ENCODE results near the gene RHBDL2.
"Not testable (repeated sequence)": the region's sequence is repeated elsewhere in the genome, so short reads cannot be mapped to it uniquely, and the experiment has no call there.

The RHBDL2 gene, protein sequence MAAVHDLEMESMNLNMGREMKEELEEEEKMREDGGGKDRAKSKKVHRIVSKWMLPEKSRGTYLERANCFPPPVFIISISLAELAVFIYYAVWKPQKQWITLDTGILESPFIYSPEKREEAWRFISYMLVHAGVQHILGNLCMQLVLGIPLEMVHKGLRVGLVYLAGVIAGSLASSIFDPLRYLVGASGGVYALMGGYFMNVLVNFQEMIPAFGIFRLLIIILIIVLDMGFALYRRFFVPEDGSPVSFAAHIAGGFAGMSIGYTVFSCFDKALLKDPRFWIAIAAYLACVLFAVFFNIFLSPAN

DNA sequence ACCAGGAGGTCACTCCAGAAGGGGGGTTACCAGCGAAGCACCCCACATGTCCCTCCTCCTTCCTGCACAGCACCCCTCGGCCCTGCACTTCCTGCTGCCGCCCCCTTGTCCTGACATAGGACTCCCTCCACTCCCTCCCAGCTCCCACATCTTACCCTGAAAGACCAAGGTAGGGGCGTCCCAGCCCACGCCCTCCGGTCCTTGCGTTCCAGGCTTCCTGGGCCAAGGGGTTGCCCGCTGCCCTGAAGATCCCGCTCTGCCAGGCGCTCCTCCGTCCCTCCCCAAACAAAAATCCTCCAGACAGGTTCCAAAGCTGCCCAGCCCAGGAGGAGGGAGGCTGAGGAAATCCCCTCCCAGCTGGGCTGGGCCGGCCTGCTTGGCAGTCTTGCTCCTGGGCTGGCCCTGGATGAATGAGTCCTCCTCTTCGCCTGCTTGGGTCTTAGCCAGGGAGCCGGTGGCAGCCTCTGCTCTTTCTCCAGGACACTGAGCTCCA, at the start of gene RHBDL2:
Gene RHBDL2 (minus strand): TSS at position 304 of the 493 bp plus-strand sequence. CDS start 22,618 bp downstream, outside the sequence.
- no peak for DNase-seq

DNA sequence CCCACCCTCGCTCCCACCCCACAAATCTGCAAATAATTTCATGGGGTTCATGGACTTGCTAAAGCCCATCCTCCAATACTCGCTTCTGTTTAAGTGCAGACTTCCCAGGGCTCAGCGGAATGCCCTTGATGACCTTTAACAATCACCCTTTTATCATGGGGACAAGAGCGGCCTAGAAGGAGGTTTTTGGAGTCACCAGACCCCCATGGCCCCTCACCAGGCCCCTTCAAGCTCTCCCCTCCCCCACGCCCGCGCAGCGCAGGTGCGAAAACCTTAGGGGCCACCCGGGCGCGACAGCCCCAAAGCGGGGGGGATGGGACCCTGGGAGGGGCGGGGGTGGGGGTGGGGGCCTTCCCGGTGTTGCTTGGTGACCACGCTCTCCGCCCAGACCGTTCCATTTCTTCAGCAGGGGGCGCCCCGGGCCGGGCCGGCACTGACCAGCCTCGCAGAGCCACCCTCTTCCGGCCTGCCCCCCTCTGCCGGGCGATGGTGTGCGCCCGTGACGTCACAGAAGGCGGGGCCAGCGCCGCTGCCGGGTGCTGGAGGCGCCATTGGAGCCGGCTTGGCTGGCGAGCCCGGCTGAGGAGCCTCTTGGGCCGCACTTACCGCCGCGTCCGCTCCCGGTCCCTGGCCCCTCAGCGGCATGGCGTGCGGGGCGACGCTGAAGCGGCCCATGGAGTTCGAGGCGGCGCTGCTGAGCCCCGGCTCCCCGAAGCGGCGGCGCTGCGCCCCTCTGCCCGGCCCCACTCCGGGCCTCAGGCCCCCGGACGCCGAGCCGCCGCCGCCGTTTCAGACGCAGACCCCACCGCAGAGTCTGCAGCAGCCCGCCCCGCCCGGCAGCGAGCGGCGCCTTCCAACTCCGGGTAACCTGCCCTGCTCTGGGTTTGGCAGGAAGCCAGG, 49.4 kb upstream of the RHBDL2 start, which contains the start of gene AKIRIN1:
Gene AKIRIN1 (plus strand): TSS at position 539 of the 900 bp plus-strand sequence. CDS start 105 bp downstream, at position 644.
- peak; percentile 75 for DNase-seq

DNA sequence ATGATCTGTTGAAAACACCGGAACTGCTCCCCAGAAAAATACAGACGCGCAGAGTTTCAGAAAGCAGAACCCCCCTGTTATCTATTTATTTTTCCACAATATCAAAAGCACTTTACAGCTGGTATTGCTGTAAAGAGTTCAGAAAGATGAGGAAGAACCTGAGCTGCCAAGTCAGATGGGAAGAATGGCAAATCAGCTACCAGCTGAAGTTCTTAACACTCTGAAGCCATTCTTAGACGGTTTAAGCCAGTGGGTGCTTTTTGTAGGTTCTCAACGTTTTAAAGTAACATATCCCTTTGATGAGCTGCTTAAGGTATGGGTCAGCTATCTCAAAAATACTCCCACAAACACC, 48.7 kb upstream of the RHBDL2 start:
- no peak for DNase-seq

DNA sequence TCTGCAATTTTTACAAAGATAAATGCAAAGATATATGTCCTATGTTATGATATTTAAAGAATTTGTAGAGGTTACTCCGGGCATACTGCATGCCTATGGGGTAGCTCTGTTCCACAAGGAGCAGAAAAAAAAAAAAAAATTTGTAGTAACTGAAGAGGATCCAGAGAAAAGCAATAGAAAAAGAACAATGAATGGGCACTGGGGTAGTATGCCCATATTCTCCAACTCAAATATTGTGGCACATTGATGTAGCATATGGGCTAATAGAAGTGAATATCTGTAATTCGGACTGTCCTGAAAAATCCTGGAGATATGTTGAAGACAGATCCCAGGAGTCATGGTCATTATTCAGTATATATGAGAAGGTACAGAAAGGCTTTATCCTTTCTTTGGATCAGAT, 48.3 kb upstream of the RHBDL2 start:
- no peak for DNase-seq

DNA sequence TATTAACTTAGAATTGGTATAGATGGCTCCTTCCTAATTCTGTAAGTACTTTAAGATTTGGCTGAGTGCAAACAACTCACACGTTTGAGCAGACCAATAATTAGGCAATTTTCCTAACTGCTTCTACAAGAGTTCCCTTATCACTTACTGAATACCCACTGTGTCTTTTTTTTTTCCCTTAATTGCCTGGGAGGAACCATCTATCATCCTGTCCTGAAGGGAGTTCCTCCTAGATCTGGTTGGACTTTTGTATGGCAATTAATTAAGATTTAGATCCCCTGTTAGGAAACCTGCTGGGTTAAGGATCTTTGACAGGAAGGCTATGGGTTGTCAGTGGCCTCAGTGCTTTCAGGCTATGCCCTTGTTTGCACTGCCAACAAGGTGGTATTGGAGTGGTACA, 37.8 kb upstream of the RHBDL2 start:
- not testable (repeated sequence) for DNase-seq

DNA sequence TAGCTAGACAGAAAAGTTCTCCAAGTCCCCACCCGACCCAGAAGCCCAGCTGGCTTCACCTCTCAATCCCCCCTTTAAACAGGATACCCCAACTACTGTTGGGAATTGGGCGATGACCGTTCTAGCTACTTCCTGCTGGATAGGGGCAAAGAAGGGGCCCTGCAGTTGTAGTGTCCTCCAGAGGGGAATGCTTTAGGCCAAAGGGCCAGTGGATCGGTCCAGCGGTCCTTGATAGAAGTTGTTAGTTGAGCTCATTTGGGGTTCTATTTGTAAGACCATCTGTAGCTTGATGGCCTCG, 36.6 kb upstream of the RHBDL2 start:
- DNase-seq = not testable (repeated sequence)

DNA sequence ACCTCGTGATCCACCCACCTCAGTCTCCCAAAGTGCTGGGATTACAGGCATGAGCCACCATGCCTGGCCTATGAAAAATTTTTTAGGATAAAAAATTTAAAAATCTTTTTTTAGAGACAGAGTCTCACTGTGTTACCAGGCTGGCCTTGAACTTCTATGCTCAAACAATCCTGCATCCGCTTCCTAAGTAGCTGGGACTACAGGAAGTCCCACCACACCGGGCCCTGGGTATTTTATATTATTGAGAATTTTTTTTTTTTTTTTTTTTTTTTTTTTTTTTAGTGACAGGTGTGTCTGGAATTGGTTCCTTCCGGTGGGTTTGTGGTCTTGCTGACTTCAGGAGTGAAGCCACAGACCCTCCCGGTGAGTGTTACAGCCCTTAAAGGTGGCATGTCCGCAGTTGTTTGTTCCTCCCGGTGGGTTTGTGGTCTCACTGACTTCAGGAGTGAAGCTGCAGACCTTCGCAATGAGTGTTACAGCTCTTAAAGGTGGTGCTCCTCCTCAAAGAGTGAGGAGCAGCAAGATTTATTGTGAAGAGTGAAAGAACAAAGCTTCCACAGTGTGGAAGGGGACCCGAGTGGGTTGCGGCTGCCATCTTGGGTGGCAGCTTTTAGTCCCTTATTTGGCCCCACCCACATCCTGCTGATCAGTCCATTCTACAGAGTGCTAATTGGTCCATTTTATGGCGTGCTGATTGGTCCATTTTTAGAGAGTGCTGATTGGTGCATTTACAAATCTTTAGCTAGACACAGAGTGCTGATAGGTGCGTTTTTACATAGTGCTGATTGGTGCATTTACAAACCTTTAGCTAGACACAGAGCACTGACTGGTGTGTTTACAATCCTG, 36.0 kb upstream of the RHBDL2 start:
- DNase-seq = not testable (repeated sequence)

DNA sequence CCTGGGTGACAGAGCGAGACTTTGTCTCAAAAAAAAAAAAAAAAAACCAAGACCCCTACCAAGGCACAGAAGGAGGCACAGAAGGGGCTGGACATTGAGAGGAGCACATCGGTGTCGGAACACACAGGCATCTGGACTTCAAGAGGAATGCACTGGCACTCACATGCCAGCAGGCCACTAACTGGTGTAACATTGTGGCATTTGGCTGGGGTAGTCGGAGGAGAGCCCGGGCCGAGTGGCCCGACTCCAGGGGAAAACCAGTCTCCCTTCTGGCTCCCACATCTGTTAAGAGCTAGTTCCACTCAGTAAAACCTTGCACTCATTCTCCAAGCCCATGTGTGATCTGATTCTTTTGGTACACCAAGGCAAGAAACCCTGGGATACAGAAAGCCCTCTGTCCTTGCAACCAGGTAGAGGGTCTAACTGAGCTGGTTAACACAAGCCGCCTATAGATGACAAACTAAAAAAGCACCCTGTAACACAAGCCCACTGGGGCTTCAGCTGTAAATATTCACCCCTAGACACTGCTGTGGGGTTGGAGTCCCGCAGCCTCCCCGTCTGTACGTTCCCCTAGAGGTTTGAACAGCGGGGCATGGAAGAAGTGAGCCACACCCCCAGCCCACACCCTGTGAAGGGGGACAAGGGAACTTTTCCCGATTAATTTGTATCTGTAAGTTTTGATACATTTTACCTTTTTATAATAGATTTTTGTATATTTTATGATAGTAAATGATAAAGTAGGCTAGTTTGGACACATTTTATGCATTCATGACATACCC, 32.2 kb upstream of the RHBDL2 start:
- DNase-seq = no peak

DNA sequence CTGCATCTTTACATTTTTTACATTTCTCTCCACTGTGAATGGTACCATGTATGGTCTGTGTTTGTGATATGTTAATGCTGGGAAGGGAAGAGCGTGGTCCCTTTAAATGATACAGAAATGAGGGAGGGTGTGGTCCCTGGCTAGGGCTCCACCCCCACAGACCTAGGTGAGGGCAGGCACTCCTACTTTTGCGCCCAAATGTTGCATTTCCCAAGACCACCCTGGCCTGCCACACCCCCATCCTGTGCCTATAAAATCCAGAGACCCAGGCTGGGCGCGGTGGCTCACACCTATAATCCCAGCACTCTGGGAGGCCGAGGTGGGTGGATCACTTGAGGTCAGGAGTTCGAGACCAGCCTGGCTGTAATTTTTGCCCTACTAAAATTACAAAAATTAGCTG, 31.5 kb upstream of the RHBDL2 start:
- DNase-seq = not testable (repeated sequence)

DNA sequence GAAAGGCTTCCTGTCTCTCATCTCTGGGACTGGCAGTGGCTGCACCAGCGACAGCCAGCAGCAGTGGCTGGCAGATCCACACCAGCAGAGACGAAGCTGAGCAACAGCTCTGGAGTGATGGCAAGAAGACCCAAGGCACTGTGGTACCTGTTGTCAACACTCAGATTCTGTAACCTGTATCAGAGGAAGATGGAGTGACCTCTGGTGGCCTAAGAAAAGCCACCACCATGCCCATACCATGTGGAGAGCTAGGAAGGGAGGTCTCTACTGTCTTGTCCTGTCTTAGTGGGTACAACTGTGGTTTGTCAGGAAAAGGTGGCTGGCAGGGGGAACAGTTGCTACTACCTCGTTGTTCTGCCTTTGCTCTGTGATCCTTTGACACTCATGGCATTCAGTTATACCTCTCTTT, 22.5 kb upstream of the RHBDL2 start:
- no peak for DNase-seq

DNA sequence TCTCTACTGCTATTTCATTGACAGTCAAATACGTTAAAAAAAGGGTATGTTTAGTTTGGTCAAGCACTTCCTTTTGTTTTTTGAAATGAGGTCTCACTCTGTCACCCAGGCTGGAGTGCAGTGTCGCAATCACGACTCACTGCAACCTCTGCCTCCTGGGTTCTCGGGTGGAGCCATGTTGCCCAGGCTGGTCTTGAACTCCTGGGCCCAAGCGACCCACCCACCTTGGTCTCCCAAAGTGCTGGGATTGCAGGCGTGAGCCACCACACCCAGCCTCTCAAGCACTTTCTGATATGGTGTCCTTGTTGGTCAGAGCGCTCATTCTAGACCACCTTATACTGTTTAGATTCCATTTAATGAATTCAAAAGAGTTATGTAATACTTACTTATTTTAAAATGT, 20.9 kb upstream of the RHBDL2 start:
- no peak for DNase-seq

DNA sequence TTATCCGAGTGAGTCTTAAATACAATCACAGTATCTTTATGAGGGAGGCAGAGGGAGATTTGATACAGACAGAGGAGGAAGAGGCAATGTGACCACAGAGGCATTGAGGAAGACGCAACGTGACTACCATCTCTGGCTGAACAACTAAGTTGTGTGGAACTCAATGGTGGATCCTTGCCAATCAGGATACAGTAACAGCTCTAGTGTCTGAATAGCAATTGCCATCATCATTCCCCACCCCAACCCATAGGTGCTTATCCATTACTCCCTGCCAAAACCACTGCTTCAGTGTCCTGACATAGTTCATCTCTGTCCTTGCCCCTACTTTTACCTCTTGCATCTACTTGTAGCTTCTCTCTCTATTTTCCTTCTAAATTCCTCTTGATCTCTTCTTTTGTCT, 20.5 kb upstream of the RHBDL2 start:
- DNase-seq = no peak

DNA sequence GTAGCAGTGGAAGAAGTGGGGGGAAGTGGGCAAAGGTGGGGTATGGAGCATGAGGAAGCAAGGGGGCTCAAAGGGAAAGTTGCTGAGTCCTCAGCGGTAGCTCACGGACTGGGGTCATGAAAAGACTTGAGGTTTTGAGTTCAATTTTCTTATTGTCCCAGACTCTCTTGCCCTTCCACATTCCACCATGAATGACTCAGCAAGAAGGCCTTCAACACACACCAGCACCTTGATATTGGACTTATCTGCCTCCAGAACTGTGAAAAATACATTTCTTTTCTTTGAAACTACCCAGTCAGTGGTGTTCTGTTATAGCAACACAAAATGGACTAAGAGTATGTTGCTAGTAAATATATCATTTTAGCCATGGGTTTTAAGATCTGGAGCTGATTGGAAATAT, 17.3 kb upstream of the RHBDL2 start:
- no peak for DNase-seq

DNA sequence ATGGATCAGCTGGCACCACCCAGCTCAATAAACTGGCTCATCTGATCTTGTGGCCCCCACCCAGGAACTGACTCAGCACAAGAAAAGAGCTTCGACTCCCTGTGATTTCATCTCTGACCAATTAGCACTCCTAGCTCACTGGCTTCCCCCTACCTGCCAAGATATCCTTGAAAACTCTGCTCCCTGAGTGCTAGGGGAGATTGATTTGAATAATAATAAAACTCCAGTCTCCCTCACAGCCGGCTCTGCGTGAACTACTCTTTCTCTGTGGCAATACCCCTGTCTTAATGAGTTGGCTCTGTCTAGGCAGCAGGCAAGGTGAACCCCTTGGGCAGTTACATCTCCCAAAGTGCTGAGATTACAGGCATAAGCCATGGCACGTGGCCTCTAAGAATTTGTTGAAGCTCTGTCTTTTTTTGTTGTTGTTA, 11.8 kb upstream of the RHBDL2 start:
- DNase-seq = no peak

DNA sequence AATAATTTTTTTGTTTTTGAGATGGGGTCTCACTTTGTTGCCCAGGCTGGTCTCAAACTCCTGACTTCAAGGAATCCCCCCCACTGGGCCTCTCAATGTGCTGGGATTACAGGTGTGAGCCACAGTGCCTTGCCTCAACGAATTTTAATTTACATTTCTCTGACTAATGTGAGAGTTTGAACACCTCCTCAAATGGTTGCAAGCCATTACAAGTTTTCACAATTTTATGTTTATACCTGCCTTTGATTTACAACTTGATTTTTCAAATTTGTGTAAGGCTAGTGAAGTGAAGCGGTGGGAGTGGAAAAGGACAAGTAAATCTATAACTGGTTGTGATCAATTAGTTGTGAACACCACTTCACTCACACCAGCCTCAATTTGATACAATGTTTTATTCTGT, 8.9 kb upstream of the RHBDL2 start:
- no peak for DNase-seq

DNA sequence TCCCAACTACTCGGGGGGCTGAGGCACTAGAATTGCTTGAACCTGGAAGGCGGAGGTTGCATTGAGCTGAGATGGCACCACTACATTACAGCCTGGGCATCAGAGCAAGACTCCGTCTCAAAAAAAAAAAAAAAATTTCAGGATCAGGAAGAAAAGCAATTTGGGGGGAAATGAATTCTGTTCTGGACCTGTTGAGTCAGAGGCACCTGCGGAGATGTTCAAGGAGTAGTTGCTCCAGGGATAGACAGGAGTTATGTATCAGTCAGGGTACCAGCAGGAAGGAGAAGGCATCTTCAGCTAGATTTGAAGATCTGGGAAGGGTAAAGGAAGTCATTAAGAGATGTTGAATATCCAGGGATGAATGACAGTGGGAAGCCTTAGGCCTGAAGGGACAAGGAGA, 2.9 kb upstream of the RHBDL2 start:
- DNase-seq = no peak

DNA sequence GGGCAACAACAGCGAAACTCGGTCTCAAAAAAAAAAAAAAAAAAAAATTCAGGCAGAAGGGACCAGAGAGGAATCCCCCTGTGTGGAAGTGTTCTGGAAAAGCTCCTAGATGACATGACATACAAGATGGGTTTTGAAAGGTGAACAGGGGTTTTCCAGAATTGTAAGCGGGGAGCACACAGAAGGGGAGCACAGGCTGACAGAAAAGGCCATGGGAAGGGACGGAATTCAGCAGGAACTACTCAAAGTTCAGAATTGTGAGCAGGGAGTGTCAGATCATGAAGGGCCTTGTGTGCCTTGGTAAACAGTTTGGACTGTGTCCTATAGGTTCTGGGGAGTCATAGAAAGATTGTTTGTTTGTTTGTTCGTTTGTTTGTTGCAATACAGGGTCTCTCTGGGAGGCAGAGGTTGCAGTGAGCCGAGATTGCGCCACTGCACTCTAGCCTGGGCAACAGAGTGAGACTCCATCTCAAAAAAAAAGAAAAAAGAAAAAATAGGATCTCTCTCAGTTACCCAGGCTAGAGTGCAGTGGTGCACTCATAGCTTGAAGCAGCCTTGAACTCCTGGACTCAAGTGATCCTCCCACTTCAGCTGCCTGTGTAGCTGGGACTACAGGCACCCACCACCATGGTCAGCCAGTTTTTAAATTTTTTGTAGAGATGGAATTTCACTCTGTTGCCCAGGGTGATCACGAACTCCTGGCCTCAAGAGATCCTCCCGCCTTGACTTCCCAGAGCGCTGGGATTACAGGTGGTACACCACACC, 1.2 kb upstream of the RHBDL2 start:
- no peak for DNase-seq

DNA sequence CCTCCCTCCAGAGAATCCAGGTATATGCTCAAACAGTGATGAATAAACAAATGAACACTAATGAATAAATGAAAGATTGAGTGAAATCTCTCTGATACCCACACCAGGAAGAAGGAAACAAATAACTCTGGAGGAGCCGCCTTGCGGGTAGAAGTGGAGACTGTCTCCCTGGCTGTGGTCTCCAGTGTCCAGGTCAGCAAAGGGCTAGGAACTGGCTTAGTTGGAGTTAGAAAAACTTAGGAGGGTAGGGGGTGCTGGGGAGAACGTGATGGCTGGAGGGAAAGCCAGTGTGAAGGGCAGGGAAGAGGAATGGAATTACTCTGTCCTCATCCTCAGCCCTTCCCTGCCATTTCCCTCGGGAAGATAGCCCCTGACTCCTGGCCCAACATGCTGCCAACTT, 537 bp downstream of the RHBDL2 start:
- DNase-seq = no peak

DNA sequence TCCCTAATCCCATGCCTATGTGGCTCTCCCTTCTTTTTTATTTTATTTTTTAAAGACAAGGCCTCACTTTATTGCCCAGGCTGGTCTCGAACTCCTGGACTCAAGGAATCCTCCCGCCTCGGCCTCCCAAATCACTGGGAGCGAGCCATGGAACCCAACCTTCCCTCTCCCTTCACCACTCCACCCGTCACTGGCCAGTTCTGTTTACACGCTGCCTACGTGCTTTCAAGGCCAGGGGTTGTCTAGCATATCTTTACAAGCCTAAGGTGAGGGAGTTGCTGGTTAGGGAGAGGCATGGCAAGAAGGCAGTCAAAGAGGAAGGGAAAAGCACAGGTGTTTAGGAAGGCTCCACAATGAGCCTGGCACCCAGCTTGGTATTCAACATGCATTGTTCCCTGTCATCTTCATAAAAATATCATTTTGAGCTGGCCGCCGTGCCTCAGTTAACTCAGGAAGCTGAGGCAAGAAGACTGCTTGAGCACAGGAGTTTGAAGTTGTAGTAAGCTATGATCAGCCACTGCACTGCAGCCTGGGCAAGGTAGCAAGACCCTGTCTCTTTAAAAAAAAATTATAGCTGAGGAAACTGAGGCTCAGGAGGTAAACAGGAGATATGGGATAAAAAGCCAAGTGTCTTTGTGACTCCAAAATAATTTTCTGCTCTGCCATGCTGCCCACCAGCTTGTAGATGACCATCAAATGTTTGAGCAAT, 1.1 kb downstream of the RHBDL2 start:
- no peak for DNase-seq

DNA sequence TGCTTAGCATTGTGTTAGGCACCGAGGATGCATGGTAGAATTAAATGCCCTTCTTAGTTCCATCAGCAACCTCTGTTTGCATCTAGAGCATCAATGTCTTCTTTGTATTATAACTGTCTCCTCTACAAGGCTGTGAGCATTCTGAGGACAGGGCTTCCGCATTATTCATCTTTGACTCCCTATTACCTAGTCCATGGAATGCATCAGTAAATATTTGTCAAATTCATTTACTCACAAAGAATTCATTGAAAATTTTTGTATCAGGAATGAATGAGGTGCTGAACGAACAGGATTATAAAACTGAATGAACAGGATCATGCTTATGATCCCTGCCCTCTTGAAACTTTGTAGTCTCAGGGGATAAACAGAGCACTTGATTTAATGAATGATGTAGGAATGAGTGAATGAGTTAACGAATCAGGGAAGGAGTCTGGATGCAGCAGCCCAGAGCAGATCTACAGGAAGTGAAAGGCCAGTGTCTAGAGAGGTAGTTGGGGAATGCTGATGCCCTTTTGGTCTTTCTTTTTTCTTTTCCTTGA, 2.8 kb downstream of the RHBDL2 start:
- no peak for DNase-seq

DNA sequence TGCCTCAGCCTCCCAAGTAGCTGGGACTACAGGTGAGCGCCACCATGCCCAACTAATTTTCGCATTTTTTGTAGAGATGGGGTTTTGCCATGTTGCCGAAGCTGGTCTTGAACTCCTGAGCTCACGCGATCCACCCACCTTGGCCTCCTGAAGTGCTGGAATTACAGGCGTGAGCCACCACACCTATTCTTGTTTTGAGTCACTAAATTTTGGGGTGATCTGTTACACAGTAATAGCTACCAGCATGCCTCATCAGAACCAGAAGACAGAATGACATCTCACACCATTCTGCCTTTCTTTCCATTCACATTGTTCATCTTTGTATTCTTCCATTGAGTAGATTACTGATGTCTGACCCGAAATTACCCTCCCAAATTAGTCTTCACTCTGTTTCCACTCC, 9.1 kb downstream of the RHBDL2 start:
- no peak for DNase-seq
